A549 (cell line): ENCODE data around the gene TRIML1.

Experiments
- CBX8 ChIP-seq: fragments of 200-600 bp; sonication (generic); IDR thresholded peaks from 2 replicates; pipeline ENCODE4 v1.6.1; 2016
- CHD2 ChIP-seq: fragments of 150-350 bp; IDR thresholded peaks from 2 replicates; pipeline ENCODE4 v1.6.1; 2014; ENCODE audit warnings: low read length; ENCODE audit not compliant: partially characterized antibody
- FOXS1 ChIP-seq: fragments of 250-450 bp; sonication (Bioruptor Pico); IDR thresholded peaks from 2 replicates; pipeline ENCODE4 v1.5.0; 2020; ENCODE audit warnings: mild to moderate bottlenecking, moderate library complexity
- HDAC2 ChIP-seq: fragments of 200-600 bp; sonication (generic); IDR thresholded peaks from 2 replicates; pipeline ENCODE4 v1.6.1; 2016
- NR3C1 ChIP-seq: fragments of >200 bp; sonication (Bioruptor Twin); formaldehyde crosslinking; IDR thresholded peaks from 3 replicates; pipeline ENCODE4 v1.6.1; 2017
- POLR2A ChIP-seq: IDR thresholded peaks from 2 replicates; pipeline ENCODE4 v1.6.1; 2012; ENCODE audit warnings: mild to moderate bottlenecking, low read length
- TF ChIP-seq, protein P1 (sequence below): fragments of >200 bp; sonication (Bioruptor Twin); formaldehyde crosslinking; IDR thresholded peaks from 3 replicates; pipeline ENCODE4 v1.5.1; 2016
- TF ChIP-seq, protein P2 (sequence below): IDR thresholded peaks from 2 replicates; pipeline ENCODE4 v1.6.1; 2012

DNA sequence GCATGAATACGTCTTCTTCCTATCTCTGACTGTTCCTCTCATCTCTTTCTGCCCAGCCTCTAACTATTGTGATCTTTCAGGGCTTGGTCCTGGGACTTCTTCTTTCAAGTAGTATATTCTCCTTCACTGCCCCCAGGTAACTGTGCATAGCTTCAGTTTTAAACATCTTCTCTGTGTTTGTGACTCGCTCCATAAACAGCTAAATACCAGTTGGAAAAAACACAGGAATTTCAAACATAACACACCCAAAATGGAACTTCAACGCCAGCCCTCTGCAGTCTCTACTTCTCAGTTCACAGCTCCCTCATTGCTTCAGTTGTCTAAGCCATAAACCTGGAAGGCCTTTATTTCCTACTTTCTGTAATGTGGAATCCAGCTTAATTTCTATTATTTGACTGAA, 46.4 kb upstream of the TRIML1 start:
- TF ChIP-seq, protein P1, sequence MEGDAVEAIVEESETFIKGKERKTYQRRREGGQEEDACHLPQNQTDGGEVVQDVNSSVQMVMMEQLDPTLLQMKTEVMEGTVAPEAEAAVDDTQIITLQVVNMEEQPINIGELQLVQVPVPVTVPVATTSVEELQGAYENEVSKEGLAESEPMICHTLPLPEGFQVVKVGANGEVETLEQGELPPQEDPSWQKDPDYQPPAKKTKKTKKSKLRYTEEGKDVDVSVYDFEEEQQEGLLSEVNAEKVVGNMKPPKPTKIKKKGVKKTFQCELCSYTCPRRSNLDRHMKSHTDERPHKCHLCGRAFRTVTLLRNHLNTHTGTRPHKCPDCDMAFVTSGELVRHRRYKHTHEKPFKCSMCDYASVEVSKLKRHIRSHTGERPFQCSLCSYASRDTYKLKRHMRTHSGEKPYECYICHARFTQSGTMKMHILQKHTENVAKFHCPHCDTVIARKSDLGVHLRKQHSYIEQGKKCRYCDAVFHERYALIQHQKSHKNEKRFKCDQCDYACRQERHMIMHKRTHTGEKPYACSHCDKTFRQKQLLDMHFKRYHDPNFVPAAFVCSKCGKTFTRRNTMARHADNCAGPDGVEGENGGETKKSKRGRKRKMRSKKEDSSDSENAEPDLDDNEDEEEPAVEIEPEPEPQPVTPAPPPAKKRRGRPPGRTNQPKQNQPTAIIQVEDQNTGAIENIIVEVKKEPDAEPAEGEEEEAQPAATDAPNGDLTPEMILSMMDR = no peak
- TF ChIP-seq POLR2A = no peak
- TF ChIP-seq FOXS1 (CRISPR knock-in tag) = no peak
- no peak for TF ChIP-seq NR3C1
- TF ChIP-seq, protein P2, sequence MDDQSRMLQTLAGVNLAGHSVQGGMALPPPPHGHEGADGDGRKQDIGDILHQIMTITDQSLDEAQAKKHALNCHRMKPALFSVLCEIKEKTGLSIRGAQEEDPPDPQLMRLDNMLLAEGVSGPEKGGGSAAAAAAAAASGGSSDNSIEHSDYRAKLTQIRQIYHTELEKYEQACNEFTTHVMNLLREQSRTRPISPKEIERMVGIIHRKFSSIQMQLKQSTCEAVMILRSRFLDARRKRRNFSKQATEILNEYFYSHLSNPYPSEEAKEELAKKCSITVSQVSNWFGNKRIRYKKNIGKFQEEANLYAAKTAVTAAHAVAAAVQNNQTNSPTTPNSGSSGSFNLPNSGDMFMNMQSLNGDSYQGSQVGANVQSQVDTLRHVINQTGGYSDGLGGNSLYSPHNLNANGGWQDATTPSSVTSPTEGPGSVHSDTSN = no peak
- TF ChIP-seq HDAC2 = no peak
- no peak for TF ChIP-seq CHD2
- no peak for TF ChIP-seq CBX8
